HCT116 (cell line): Measurements from ENCODE around the gene SIL1. TPM values are rescaled to one million over a fixed set of nuclear protein-coding genes. Genes with fewer than 3 reads are reported as not detected.

ENCODE experiments used
- ATAC-seq: fragments of 200-7000 bp; cut with Tn5 transposase; 2 replicates; pipeline ENCODE4 v1.9.1; 2020; ENCODE audit warnings: mild to moderate bottlenecking, moderate library complexity
- BruUV-seq: library from RNA; stranded (reverse); fragments of 400-500 nt; replicated peaks from 2 replicates; lab custom pipeline; 2021; lab: Mats Ljungman, UMichigan
- CTCF ChIA-PET: fragments of 300-600 bp; sonication (Branson Sonifier 250); formaldehyde crosslinking; loops from one replicate; lab custom pipeline; 2021; ENCODE audit warnings: antibody characterized with exemption; lab: Charles Lee
- POLR2A ChIA-PET: fragments of 300-600, 350-600 bp; sonication (Branson Sonifier 250); formaldehyde crosslinking; loops from one replicate; lab custom pipeline; 2021; ENCODE audit warnings: antibody characterized with exemption; lab: Charles Lee
- RAD21 ChIA-PET, 2 experiments: fragments of 300-600 bp; sonication (Branson Sonifier 250); formaldehyde crosslinking; loops; one replicate each; lab custom pipeline; 2023; ENCODE audit warnings: low total read pairs in 2 of 2; ENCODE audit not compliant: uncharacterized antibody in 2 of 2, unreplicated experiment in 2 of 2, low non-redundant PET in 1 of 2; lab: Charles Lee
- DNase-seq: peaks from one replicate; pipeline ENCODE4 v3.0.0-alpha.2; 2010; ENCODE audit warnings: low read depth, low spot score
- H2AFZ ChIP-seq: fragments of 200-600 bp; shearing (Covaris generic), sonication (generic); 2 replicates; pipeline ENCODE4 v1.6.1; 2017; ENCODE audit warnings: low read depth, mixed run types, mixed read lengths, antibody characterized with exemption, low read length; ENCODE audit not compliant: poor library complexity, severe bottlenecking
- H3K27ac ChIP-seq: 2 replicates; pipeline ENCODE4 v1.5.1; 2012; ENCODE audit warnings: low read depth, low read length
- H3K27me3 ChIP-seq: fragments of 200-600 bp; sonication (generic); 2 replicates; pipeline ENCODE4 v1.6.1; 2016; ENCODE audit warnings: mixed run types, low read length, mixed read lengths; ENCODE audit not compliant: insufficient read depth
- H3K36me3 ChIP-seq, 2 experiments: fragments of 200-500 bp in 1 of 2; fragments of 200-600 bp in 1 of 2; sonication (Bioruptor generic) in 1 of 2; sonication (generic) in 1 of 2; 2 replicates each; pipeline versions ENCODE4 v1.5.1 to v1.6.1; 2014 to 2016; ENCODE audit warnings: low read length in 2 of 2, inconsistent platforms in 1 of 2, mixed read lengths in 1 of 2, mixed run types in 1 of 2; ENCODE audit not compliant: insufficient read depth in 2 of 2, control insufficient read depth in 1 of 2
- H3K4me1 ChIP-seq, 2 experiments: fragments of 200-600 bp in 1 of 2; sonication (generic) in 1 of 2; 2 replicates each; pipeline versions ENCODE4 v1.5.1 to v1.6.1; 2012 to 2017; ENCODE audit warnings: low read length in 2 of 2, inconsistent platforms in 1 of 2, mild to moderate bottlenecking in 1 of 2, mixed read lengths in 1 of 2, mixed run types in 1 of 2, moderate library complexity in 1 of 2; ENCODE audit not compliant: insufficient read depth in 2 of 2, control insufficient read depth in 1 of 2
- H3K4me2 ChIP-seq: fragments of 200-600 bp; sonication (generic); 2 replicates; pipeline ENCODE4 v1.6.1; 2017; ENCODE audit warnings: mixed run types, low read length, mixed read lengths
- H3K4me3 ChIP-seq, 2 experiments: fragments of 200-600 bp in 1 of 2; sonication (generic) in 1 of 2; replicated peaks in 1 of 2; 2 replicates each; pipeline ENCODE4 v1.5.1; 2011 to 2016; ENCODE audit warnings: low read length in 2 of 2, control low read depth in 1 of 2, low read depth in 1 of 2, mild to moderate bottlenecking in 1 of 2, mixed read lengths in 1 of 2, mixed run types in 1 of 2
- H3K79me2 ChIP-seq: fragments of 200-600 bp; sonication (generic); 2 replicates; pipeline ENCODE4 v1.6.1; 2017; ENCODE audit warnings: mild to moderate bottlenecking, mixed run types, low read length, moderate library complexity, mixed read lengths; ENCODE audit not compliant: insufficient read depth
- H3K9ac ChIP-seq: fragments of 200-600 bp; sonication (generic); 2 replicates; pipeline ENCODE4 v1.6.1; 2016; ENCODE audit warnings: low read length, mixed read lengths
- H3K9me2 ChIP-seq: fragments of 200-600 bp; sonication (generic), shearing (Covaris generic); 2 replicates; pipeline ENCODE4 v1.6.1; 2017; ENCODE audit warnings: mixed run types, mild to moderate bottlenecking, moderate library complexity; ENCODE audit not compliant: insufficient read depth
- H3K9me3 ChIP-seq, 2 experiments: fragments of 200-500 bp in 1 of 2; fragments of 200-600 bp in 1 of 2; sonication (Bioruptor generic) in 1 of 2; sonication (generic) in 1 of 2; 2 replicates each; pipeline ENCODE4 v1.6.1; 2014 to 2017; ENCODE audit warnings: low read length in 2 of 2, mixed read lengths in 2 of 2, inconsistent platforms in 1 of 2, low read depth in 1 of 2, mild to moderate bottlenecking in 1 of 2, mixed run types in 1 of 2, moderate library complexity in 1 of 2; ENCODE audit not compliant: control insufficient read depth in 1 of 2, insufficient read depth in 1 of 2
- H4K20me1 ChIP-seq: fragments of 200-600 bp; sonication (generic), shearing (Covaris generic); 2 replicates; pipeline ENCODE4 v1.6.1; 2017; ENCODE audit warnings: mixed run types, mild to moderate bottlenecking, moderate library complexity; ENCODE audit not compliant: insufficient read depth
- CEBPB ChIP-seq: IDR thresholded peaks from 2 replicates; pipeline ENCODE4 v1.6.1; 2012; ENCODE audit warnings: low read depth
- EGR1 ChIP-seq: IDR thresholded peaks from 2 replicates; pipeline ENCODE4 v1.6.1; 2012; ENCODE audit warnings: low read depth
- ELF1 ChIP-seq: IDR thresholded peaks from 2 replicates; pipeline ENCODE4 v1.6.1; 2012; ENCODE audit warnings: low read depth, borderline replicate concordance
- FOSL1 ChIP-seq: IDR thresholded peaks from 2 replicates; pipeline ENCODE4 v1.6.1; 2012; ENCODE audit warnings: low read depth
- JUND ChIP-seq: IDR thresholded peaks from 2 replicates; pipeline ENCODE4 v1.6.1; 2012
- POLR2A ChIP-seq: IDR thresholded peaks from 2 replicates; pipeline ENCODE4 v1.7.0; 2011; ENCODE audit warnings: borderline replicate concordance; ENCODE audit not compliant: insufficient read depth, insufficient read length; ENCODE audit errors: extremely low read depth
- POLR2AphosphoS5 ChIP-seq: IDR thresholded peaks from 2 replicates; pipeline ENCODE4 v1.6.1; 2011; ENCODE audit warnings: mild to moderate bottlenecking, low read depth, low read length, moderate library complexity
- RAD21 ChIP-seq: IDR thresholded peaks from 2 replicates; pipeline ENCODE4 v1.6.1; 2012; ENCODE audit warnings: low read depth, mild to moderate bottlenecking
- SIN3A ChIP-seq: IDR thresholded peaks from 2 replicates; pipeline ENCODE4 v1.6.1; 2012; ENCODE audit warnings: low read depth
- SRF ChIP-seq: IDR thresholded peaks from 2 replicates; pipeline ENCODE4 v1.6.1; 2012; ENCODE audit warnings: low read depth
- TCF7L2 ChIP-seq: IDR thresholded peaks from 2 replicates; pipeline ENCODE4 v1.7.0; 2011; ENCODE audit warnings: borderline replicate concordance, inconsistent platforms; ENCODE audit not compliant: insufficient read depth, insufficient read length; ENCODE audit errors: extremely low read depth
- YY1 ChIP-seq: IDR thresholded peaks from 2 replicates; pipeline ENCODE4 v1.6.1; 2011; ENCODE audit warnings: low read length, low read depth, moderate library complexity, mild to moderate bottlenecking; ENCODE audit not compliant: insufficient replicate concordance; ENCODE audit errors: extremely low read depth
- intact Hi-C: fragments of 100-400 bp; cut with micrococcal nuclease; formaldehyde crosslinking; loops from 2 replicates; pipeline ENCODE4 v1.10.0; 2022
- total RNA-seq: library from RNA; stranded (reverse); gene quantifications from one replicate; pipeline ENCODE4 v1.2.1, GENCODE V29; 2021; ENCODE audit not compliant: unreplicated experiment
- TF ChIP-seq, protein P1 (sequence below): IDR thresholded peaks from 2 replicates; pipeline ENCODE4 v1.6.1; 2012
- TF ChIP-seq, protein P2 (sequence below): IDR thresholded peaks from 2 replicates; pipeline ENCODE4 v1.6.1; 2011; ENCODE audit warnings: mild to moderate bottlenecking, low read length, moderate library complexity; ENCODE audit not compliant: insufficient replicate concordance; ENCODE audit errors: extremely low read depth

SIL1 gene
- total RNA-seq, 1 experiment from 2014 or later = 34.0 TPM

DNA sequence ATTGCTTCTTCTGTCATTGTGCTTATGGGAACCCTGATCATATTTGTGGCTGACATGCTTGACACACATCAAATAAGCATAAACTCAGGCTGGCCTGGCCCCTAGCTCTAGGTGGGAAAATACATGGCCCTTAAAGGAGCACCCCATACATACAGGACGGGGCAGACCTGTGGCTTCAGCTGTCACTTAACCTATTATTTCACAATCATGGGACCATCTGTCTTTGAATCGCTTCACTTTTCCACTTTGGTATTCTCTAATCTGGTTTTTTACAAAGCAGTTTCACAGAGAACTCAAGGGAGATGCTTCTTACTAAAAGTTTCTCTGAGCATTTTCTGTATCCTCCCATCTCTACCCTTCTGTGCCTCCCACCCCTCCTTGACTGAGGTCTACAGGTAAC, 288.4 kb downstream of the SIL1 start:
- ChIA-PET RAD21 (no interaction called here), CTCF (no interaction called here), POLR2A (no interaction called here)
- intact Hi-C loops = no loop called here
- no peak overlapping the region for H3K9ac ChIP-seq
- no peak overlapping the region for H3K4me3 ChIP-seq
- H4K20me1 ChIP-seq = no peaks in the 10 kb centered on the region
- H3K27ac ChIP-seq = no peak overlapping the region
- H3K9me3 ChIP-seq = no peaks in the 10 kb centered on the region
- H3K36me3 ChIP-seq = peaks cover 5 to 10% of the 10 kb centered on the region in 2 experiments; a peak in 2 of 4 replicates
- ATAC-seq = no peak
- no peaks in the 10 kb centered on the region for H3K9me2 ChIP-seq
- no peak for TF ChIP-seq RAD21
- TF ChIP-seq EGR1 = no peak
- TF ChIP-seq, protein P1, sequence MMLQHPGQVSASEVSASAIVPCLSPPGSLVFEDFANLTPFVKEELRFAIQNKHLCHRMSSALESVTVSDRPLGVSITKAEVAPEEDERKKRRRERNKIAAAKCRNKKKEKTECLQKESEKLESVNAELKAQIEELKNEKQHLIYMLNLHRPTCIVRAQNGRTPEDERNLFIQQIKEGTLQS = no peak
- no peak for TF ChIP-seq POLR2A
- no peak for TF ChIP-seq ELF1
- TF ChIP-seq YY1 = no peak
- TF ChIP-seq SIN3A = no peak
- TF ChIP-seq TCF7L2 = no peak
- TF ChIP-seq, protein P2, sequence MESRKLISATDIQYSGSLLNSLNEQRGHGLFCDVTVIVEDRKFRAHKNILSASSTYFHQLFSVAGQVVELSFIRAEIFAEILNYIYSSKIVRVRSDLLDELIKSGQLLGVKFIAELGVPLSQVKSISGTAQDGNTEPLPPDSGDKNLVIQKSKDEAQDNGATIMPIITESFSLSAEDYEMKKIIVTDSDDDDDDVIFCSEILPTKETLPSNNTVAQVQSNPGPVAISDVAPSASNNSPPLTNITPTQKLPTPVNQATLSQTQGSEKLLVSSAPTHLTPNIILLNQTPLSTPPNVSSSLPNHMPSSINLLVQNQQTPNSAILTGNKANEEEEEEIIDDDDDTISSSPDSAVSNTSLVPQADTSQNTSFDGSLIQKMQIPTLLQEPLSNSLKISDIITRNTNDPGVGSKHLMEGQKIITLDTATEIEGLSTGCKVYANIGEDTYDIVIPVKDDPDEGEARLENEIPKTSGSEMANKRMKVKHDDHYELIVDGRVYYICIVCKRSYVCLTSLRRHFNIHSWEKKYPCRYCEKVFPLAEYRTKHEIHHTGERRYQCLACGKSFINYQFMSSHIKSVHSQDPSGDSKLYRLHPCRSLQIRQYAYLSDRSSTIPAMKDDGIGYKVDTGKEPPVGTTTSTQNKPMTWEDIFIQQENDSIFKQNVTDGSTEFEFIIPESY = no peak
- no peak for TF ChIP-seq FOSL1
- TF ChIP-seq CEBPB = no peak
- TF ChIP-seq POLR2AphosphoS5 = no peak
- TF ChIP-seq JUND = no peak
- no peak for TF ChIP-seq SRF
- peaks cover 0 to 4% of the 10 kb centered on the region in 2 experiments; a peak in 1 of 4 replicates for H3K4me1 ChIP-seq
- no peak for DNase-seq
- H3K79me2 ChIP-seq = no peaks in the 10 kb centered on the region; the same call in 1 of the 2 replicates
- H3K4me2 ChIP-seq = no peak overlapping the region
- H3K27me3 ChIP-seq = no peaks in the 10 kb centered on the region
- BruUV-seq = no TSS peak
- H2AFZ ChIP-seq = no peak overlapping the region
